HEK293 (cell line): ENCODE results near the gene KCNQ1.
A peak's percentile ranks its signal among the peaks of the same experiment; 100 is the strongest.

ENCODE experiments used
- CTCF ChIP-seq: fragments of 450-650 bp; formaldehyde crosslinking; IDR thresholded peaks from 2 replicates; pipeline ENCODE4 v1.5.1; 2016; ENCODE audit warnings: missing biosample characterization, missing genetic modification characterization
- IKZF3 ChIP-seq: fragments of 450-650 bp; IDR thresholded peaks from 2 replicates; pipeline ENCODE4 v1.5.0; 2018; ENCODE audit warnings: missing biosample characterization, mild to moderate bottlenecking, missing genetic modification characterization, moderate library complexity
- TSHZ1 ChIP-seq: fragments of 450-650 bp; formaldehyde crosslinking; IDR thresholded peaks from 2 replicates; pipeline ENCODE4 v1.5.1; 2016; ENCODE audit warnings: missing biosample characterization, missing genetic modification characterization, borderline replicate concordance
- ZBTB1 ChIP-seq: fragments of 450-650 bp; formaldehyde crosslinking; IDR thresholded peaks from 2 replicates; pipeline ENCODE4 v1.5.1; 2016; ENCODE audit warnings: missing biosample characterization, missing genetic modification characterization
- ZBTB20 ChIP-seq: fragments of 450-650 bp; formaldehyde crosslinking; IDR thresholded peaks from 2 replicates; pipeline ENCODE4 v1.5.1; 2016; ENCODE audit warnings: missing biosample characterization, missing genetic modification characterization
- ZFP37 ChIP-seq: fragments of 450-650 bp; formaldehyde crosslinking; IDR thresholded peaks from 2 replicates; pipeline ENCODE4 v1.5.1; 2016; ENCODE audit warnings: missing biosample characterization, missing genetic modification characterization
- ZNF292 ChIP-seq: fragments of 450-650 bp; formaldehyde crosslinking; IDR thresholded peaks from 2 replicates; pipeline ENCODE4 v1.5.1; 2016; ENCODE audit warnings: low read depth, missing biosample characterization, missing genetic modification characterization, borderline replicate concordance
- ZNF449 ChIP-seq: fragments of 450-650 bp; formaldehyde crosslinking; IDR thresholded peaks from 2 replicates; pipeline ENCODE4 v1.5.1; 2017; ENCODE audit warnings: missing biosample characterization, mild to moderate bottlenecking, missing genetic modification characterization, moderate library complexity
- ZNF701 ChIP-seq: fragments of 450-650 bp; formaldehyde crosslinking; IDR thresholded peaks from 2 replicates; pipeline ENCODE4 v1.5.1; 2016; ENCODE audit warnings: missing biosample characterization, missing genetic modification characterization
- TF ChIP-seq, protein P1 (sequence below): sonication (generic); formaldehyde crosslinking; IDR thresholded peaks from 2 replicates; pipeline ENCODE4 v1.8.1; 2022; ENCODE audit warnings: mild to moderate bottlenecking, moderate library complexity, missing genetic modification reagents

DNA sequence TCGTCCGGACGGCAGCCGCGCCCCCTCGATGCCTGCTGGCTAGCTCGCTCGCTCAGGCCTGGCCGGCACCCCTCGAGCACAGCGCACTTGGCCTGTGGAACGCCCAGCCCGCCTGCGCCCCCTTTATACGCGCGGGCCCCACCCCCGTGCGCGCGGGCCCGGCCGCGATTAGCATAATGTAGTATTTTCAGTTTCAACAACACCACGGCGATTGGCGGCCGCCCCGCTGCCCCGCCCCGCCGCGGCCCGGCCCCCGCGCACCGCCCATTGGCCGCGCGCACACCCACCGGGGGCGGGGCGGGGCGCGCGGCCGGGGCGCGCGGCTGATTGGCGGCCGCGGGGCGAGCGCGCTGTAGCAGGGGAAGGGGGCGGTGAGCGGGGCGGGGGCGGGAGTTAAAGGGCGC, 440.9 kb downstream of the KCNQ1 start, which contains the start of gene CDKN1C:
- no peak for TF ChIP-seq CTCF
- no peak for TF ChIP-seq ZNF292 (tag by site-specific recombination)
- no peak for TF ChIP-seq IKZF3 (tag by site-specific recombination)
- TF ChIP-seq, protein P1, sequence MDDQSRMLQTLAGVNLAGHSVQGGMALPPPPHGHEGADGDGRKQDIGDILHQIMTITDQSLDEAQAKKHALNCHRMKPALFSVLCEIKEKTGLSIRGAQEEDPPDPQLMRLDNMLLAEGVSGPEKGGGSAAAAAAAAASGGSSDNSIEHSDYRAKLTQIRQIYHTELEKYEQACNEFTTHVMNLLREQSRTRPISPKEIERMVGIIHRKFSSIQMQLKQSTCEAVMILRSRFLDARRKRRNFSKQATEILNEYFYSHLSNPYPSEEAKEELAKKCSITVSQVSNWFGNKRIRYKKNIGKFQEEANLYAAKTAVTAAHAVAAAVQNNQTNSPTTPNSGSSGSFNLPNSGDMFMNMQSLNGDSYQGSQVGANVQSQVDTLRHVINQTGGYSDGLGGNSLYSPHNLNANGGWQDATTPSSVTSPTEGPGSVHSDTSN (CRISPR knock-in tag) = no peak; the same call in none of the 2 replicates
- no peak for TF ChIP-seq ZNF701 (tag by site-specific recombination)
- TF ChIP-seq ZNF449 (tag by site-specific recombination) = 0 out of 2 replicates have a peak, but pooled peaks have one; percentile 23
- TF ChIP-seq TSHZ1 = no peak
- no peak for TF ChIP-seq ZFP37
- TF ChIP-seq ZBTB1 = no peak
- TF ChIP-seq ZBTB20 (tag by site-specific recombination) = 0 out of 2 replicates have a peak, but pooled peaks have one; percentile 16
